ENCODE data around the gene C1QTNF8. TPM values are rescaled to one million over a fixed set of nuclear protein-coding genes. Genes with fewer than 3 reads are reported as not detected.

C1QTNF8 gene
- total and polyA plus RNA-seq, 2 of the 13 experiments (the other 11 are each of a cell fraction or from before 2014, with no cell fraction given), result 0.09 TPM; not detected in 1

GRCh38 chr16:1078579-1079021 lies 17.4 kb downstream of the C1QTNF8 start (continued):
- TF ChIP-seq, protein P1, sequence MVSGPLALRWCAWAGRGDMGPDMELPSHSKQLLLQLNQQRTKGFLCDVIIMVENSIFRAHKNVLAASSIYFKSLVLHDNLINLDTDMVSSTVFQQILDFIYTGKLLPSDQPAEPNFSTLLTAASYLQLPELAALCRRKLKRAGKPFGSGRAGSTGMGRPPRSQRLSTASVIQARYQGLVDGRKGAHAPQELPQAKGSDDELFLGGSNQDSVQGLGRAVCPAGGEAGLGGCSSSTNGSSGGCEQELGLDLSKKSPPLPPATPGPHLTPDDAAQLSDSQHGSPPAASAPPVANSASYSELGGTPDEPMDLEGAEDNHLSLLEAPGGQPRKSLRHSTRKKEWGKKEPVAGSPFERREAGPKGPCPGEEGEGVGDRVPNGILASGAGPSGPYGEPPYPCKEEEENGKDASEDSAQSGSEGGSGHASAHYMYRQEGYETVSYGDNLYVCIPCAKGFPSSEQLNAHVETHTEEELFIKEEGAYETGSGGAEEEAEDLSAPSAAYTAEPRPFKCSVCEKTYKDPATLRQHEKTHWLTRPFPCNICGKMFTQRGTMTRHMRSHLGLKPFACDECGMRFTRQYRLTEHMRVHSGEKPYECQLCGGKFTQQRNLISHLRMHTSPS (CRISPR knock-in tag; IDR thresholded peaks at IDR 0.05; ENCODE audit: low read depth), result peak; percentile 90
- TF ChIP-seq TAF1 (CRISPR knock-in tag; IDR thresholded peaks at IDR 0.05) (peak; percentile 57; the same call in 1 of the 2 replicates), ZNF512 (CRISPR knock-in tag; IDR thresholded peaks at IDR 0.05) (no peak), ZBTB7A (CRISPR knock-in tag; IDR thresholded peaks at IDR 0.05) (peak; percentile 80), FOXP4 (CRISPR knock-in tag; IDR thresholded peaks at IDR 0.05) (peak; percentile 98), ZNF205 (CRISPR knock-in tag; IDR thresholded peaks at IDR 0.05) (peak; percentile 69; the same call in 1 of the 2 replicates), NFRKB (IDR thresholded peaks at IDR 0.05) (no peak), ZBTB42 (CRISPR knock-in tag; IDR thresholded peaks at IDR 0.05) (peak; percentile 52; the same call in 1 of the 2 replicates), LCORL (IDR thresholded peaks at IDR 0.05) (no peak), LCORL (CRISPR knock-in tag; IDR thresholded peaks at IDR 0.05) (peak; percentile 82; the same call in 1 of the 2 replicates), KLF6 (CRISPR knock-in tag; IDR thresholded peaks at IDR 0.05) (peak; percentile 39; the same call in 1 of the 2 replicates), FIP1L1 (IDR thresholded peaks at IDR 0.05; ENCODE audit: borderline replicate concordance, insufficient read depth, low read depth, low read length) (no peak), PHF5A (CRISPR knock-in tag; IDR thresholded peaks at IDR 0.05; ENCODE audit: low read depth, unreplicated experiment) (no peak), MTA3 (CRISPR knock-in tag; IDR thresholded peaks at IDR 0.05) (no peak), PRDM10 (CRISPR knock-in tag; IDR thresholded peaks at IDR 0.05; ENCODE audit: low read depth) (peak; percentile 80), RFX3 (CRISPR knock-in tag; IDR thresholded peaks at IDR 0.05) (no peak), ISX (CRISPR knock-in tag; conservative IDR thresholded peaks at IDR 0.05) (no peak)
- TF ChIP-seq, protein P2, sequence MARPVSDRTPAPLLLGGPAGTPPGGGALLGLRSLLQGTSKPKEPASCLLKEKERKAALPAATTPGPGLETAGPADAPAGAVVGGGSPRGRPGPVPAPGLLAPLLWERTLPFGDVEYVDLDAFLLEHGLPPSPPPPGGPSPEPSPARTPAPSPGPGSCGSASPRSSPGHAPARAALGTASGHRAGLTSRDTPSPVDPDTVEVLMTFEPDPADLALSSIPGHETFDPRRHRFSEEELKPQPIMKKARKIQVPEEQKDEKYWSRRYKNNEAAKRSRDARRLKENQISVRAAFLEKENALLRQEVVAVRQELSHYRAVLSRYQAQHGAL (CRISPR knock-in tag; IDR thresholded peaks at IDR 0.05; ENCODE audit: not compliant biosample characterization), result peak; percentile 46
- TF ChIP-seq, protein P3, sequence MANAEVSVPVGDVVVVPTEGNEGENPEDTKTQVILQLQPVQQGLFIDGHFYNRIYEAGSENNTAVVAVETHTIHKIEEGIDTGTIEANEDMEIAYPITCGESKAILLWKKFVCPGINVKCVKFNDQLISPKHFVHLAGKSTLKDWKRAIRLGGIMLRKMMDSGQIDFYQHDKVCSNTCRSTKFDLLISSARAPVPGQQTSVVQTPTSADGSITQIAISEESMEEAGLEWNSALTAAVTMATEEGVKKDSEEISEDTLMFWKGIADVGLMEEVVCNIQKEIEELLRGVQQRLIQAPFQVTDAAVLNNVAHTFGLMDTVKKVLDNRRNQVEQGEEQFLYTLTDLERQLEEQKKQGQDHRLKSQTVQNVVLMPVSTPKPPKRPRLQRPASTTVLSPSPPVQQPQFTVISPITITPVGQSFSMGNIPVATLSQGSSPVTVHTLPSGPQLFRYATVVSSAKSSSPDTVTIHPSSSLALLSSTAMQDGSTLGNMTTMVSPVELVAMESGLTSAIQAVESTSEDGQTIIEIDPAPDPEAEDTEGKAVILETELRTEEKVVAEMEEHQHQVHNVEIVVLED (CRISPR knock-in tag; IDR thresholded peaks at IDR 0.05; ENCODE audit: borderline replicate concordance), result no peak; the same call in 1 of the 2 replicates
